SIG-M5 (cell line): ENCODE results near the gene CHP2.
"Not testable (repeated sequence)": the region's sequence is repeated elsewhere in the genome, so short reads cannot be mapped to it uniquely, and the experiment has no call there.

Source experiments
- DNase-seq: peaks from one replicate; lab custom pipeline; 2025; lab: John Stamatoyannopoulos, UW

The CHP2 gene

DNA sequence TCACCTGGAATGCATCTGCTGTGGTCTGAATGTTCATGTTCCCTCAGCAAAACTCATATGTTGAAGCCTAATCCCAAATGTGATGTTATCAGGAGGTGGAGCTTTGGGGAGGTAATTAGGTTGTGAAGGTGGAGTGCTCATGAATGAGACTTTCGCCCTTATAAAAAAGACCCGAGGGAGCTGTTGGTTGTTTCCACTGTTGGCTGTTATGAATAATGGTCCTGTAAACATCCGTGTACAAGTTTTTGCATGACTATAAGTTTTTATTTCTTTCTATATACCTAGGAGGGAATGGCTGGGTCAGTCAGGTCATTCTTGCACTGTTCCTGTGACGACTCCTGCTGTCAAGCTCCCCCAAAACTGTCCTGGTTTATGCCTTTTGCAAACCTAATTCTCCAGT is 9.6 kb upstream of the CHP2 start:
- DNase-seq, result no peak

DNA sequence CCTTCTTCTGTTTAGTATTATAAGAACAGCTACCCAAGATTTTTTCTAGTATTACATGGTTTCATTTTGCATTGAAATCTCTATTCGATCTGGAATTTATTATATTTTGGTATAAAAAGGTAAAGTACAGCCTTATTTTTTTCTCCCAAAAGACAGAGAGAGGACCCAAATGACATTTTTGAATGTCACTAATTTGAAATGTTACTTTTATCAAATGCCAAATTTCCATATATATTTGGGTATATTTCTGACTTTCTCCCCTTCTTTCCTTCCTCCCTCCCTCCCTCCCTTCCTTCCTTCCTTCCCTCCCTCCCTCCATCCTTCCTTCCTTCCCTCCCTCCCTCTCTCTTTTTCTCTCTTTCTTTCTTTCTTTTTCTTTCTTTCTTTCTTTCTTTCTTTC is 6.2 kb upstream of the CHP2 start:
- no peak for DNase-seq

GRCh38 chr16:23751053-23751452 is 3.8 kb upstream of the CHP2 start:
- DNase-seq, result not testable (repeated sequence)

- DNase-seq, result no peak
These were observed 775 bp upstream of the CHP2 start for GRCh38 chr16:23753908-23754593.

DNA sequence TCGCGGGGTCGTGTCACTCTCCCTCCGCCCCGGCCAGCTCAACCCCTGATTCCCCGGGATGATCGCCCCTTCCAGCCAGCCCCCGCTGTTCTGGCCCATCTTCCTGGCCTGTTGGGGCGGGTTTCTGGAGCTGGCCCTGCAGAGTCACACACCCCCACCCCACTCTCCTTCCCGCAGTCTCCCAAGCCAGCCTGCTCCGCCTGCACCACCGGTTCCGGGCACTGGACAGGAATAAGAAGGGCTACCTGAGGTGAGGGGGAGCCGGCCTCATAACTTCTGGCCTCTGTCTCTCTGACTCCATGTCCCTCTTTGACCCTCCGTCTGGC is 621 bp downstream of the CHP2 start:
- DNase-seq, result no peak

DNA sequence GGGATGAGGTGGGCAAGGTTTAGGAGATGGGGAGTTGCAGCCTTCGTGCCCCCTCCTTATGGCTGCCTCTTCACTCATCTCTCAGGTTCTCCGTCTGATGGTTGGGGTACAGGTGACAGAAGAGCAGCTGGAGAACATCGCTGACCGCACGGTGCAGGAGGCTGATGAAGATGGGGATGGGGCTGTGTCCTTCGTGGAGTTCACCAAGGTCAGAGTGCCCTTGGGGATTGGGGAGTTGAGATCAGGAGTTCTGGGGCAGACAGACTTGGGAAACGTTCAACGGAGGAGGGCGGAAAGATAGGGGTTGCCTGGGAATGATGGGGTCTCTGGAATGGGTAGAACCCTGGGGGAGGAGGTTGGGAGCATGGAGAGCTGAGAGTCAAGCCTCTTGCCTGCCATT is 2.3 kb downstream of the CHP2 start:
- DNase-seq, result no peak

DNA sequence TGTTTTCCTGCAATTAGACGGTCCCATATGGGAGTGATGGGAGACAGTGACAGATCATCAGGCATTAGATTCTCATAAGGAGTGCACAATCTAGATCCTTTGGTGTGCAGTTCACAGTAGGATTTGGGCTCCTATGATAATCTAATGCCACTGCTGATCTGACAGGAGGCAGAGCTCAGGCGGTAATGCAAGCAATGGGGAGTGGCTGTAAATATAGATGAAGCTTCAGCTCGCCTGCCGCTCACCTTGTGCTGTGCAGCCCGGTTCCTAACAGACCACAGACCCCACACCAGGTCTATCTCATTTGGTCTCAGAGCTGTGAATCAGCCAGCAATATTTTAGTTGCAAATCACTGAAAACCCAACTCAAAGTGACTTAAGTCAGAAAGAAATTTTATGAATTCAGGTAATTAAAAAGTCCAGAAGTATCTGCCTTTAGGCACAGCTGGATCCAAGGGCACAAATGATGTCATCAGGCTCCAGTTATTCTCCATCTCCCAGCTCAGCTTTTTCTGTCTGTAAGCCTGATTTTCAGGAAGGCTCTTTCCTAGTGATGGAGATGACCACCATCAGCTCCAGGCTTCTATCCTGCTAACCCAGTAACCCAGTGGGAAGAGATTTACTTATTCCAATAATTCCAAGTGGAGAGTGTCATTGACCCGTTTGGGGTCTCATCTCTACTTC is 3.3 kb downstream of the CHP2 start:
- DNase-seq, result no peak

DNA sequence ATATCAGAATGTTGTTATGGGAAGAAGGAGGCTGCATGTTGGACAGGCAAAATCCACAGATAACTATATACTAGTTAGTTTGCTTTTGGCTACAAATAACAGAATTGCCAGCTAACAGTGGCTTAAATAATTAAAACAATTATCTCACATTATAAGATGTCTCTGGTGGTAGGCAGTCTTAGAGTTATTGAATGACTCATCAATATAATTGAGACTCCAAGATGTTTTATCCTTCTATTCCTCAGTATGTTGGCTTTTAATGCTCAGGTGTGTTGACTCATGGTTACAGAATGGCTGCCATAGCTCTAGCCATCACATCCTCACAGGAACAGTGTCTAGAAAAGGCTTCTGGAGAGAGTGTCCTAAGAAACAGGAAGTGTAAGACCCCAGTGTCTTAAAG is 11.1 kb downstream of the CHP2 start:
- DNase-seq, result no peak

- DNase-seq, result no peak
These were observed 13.8 kb downstream of the CHP2 start for GRCh38 chr16:23768581-23768980.

DNA sequence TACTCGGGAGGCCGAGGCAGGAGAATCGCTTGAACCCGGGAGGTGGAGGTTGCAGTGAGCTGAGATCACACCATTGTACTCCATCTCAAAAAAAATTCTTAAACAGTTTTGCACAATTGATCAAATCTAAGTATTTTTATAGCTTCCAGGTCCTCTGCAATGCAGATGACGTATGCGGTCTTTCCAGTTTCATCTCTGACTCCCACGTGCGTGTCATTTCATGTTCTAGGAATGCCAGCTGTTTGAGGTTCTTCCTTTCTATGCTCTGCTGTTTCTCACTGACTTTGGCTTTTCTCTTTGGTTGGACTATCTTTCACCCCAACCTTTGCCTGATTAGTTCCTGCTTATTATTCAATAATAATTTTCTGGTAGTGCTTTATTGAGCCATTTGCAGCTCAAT is 16.2 kb downstream of the CHP2 start:
- no peak for DNase-seq

- no peak for DNase-seq
These were observed 16.8 kb downstream of the CHP2 start for GRCh38 chr16:23771642-23772041.

DNA sequence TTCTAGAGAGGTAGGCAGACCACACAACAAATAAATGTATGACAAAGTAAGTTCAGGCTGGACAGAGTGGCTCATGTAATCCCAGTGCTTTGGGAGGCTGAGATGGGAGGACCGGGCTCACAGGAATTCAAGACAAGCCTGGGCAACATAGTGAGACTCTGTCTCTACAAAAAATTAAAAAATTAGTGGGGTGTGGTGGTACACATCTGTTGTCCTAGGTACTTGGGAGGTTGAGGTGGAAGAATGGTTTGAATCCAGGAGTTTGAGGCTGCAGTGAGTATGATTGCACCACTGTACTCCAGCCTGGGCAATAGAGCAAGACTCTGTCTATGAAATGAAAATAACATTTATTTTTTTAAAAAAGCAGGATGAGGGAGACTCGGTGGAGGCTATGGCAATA is 18.5 kb downstream of the CHP2 start:
- DNase-seq, result no peak

GRCh38 chr16:23781176-23781575 is 26.4 kb downstream of the CHP2 start:
- no peak for DNase-seq

- DNase-seq, result no peak
These were observed 30.1 kb downstream of the CHP2 start for GRCh38 chr16:23784811-23785447.

DNA sequence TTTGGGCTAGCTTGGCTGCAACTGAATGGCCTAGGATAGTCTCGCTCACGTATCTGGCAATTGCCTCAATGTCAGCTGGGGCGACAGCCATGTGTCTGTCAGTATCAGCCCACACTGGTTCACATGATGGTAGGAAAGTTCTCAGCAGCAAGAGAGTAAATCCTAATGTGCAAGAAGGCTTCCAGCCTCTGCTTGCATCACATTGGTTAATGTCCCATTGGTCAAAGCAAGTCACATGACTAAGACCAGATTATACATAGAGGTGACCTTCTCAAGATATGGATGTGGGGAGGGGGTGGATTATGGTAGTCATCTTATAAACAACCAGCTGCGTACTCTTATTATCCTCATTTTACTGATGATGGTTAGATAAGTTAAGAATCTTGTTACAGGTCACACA is 31.0 kb downstream of the CHP2 start:
- no peak for DNase-seq

- DNase-seq, result no peak
These were observed 32.2 kb downstream of the CHP2 start for GRCh38 chr16:23786964-23787561.

DNA sequence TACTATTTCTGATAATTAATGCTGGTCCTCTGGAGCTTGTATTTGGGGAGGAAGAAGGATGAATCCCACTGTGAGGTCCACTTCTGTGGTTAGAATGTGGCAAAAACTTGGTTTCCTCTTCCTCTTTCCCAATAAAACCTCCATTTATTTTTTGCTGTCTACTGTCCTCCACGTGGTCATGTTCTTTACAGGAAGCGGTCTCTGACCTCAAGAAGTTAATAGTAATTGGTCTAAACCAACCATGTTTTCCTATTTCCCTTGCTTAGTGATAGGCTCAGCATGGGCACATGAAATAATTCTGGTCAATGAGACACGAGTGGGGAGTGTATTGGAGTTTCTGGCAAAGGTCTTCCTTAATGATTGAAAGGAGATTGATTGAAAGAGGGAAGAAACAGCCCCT is 33.9 kb downstream of the CHP2 start:
- DNase-seq, result no peak

DNA sequence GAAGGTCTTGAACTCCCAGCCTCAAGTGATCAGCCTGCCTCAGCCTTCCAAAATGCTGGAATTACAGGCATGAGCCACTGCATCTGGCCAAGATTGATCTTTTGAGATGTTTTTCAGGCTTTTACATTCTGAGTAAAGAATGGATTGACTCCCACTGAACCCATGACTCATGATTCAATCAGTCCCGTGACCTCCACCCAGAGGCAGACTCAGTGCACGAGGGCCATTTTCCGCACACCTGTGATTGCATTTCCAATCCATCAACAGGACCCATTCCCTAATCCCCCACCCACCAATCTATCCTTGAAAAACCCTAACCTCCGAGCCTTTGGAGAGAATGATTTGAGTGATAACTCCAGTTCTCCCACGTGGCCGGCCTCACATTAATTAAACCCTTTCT is 40.6 kb downstream of the CHP2 start:
- no peak for DNase-seq

DNA sequence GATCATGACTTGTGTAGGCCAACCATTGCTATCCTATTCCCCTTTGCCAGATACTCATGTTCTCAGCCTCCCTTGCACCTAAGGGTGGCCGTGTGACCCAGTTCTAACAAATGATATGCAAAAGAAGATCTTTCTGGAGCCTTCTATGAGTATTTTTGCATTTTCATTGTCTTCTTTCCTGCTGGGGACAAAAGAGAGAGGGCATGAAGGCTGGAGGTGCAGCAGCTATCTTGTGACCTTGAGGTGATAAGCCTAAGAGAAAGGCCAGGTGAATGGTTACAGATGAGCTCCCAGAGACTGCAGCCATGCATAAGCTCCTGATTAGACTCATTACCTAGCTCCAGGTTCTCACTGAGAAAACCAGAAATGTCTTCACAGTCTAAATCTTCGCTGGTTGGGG is 42.1 kb downstream of the CHP2 start:
- no peak for DNase-seq

- no peak for DNase-seq
These were observed 46.6 kb downstream of the CHP2 start for GRCh38 chr16:23801378-23801777.

DNA sequence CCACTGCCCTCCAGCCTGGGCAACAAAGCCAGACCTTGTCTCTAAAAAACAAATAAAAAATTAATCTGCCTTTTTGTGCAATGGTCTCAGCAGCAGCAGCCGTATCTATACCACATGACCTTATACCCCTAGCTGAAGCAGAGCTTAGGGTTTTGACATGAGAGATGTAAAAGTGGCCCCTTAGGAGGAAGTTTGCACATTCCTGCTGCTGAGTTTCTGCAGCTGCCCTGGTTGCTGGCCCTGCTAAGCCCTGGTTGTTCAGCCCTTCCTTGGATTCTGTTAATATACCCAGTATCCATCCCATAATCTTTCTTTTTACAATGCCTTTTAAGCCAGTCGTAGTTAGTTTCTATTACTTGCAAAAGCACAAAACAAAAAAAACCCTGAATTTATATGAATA is 48.0 kb downstream of the CHP2 start:
- DNase-seq, result no peak

DNA sequence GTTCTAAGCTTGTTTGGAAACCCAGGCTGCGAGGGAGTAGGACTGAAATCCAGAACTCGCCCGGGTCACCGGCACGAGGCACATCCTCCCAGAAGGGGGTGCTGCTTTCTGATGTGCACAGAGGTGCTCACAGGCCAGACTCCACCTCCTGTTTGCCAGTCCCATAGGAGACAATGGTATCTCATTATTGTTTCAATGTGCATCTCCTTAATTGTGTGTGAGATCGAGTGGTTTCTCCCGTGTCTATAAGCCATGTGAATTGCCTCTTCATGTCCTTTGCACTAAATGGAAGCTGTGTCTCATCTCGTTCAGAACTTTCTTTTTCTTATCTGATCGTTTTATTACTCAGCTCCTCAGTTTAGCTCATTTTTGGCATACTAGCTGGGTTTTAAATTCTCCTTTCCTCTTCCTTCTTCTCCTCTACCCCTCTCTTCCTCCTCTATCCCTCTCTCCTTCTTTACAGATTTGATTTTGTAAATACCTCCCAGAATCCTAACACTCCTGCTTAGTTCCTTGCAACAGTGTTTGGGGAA is 48.8 kb downstream of the CHP2 start:
- DNase-seq, result no peak

DNA sequence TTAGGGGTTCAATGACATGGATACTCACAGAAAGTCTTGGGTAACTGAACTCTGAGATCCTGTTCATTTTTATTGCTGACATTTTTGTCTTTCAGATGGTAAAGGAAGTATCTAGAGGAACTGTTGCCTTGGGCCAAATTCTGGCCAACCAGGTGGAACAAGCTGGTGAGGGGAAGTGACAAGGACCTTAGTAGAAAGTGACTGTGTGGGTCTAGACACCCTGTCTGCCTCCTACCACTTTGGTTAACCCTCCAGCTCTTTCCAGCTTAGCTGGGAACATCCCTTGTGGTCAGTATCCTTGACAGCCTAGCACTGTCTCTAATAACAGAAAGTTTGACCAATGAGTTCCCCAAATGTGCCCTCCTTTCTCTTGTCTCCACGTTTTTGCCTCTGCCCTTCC is 52.2 kb downstream of the CHP2 start:
- DNase-seq, result no peak
